ENCODE data around the gene SHPK.
A peak's percentile ranks its signal among the peaks of the same experiment; 100 is the strongest.

The SHPK gene

GRCh38 chr17:3635474-3636153 is 436 bp downstream of the SHPK start:
- peak overlapping the region; percentile 93 for H3K4me2 ChIP-seq (ENCODE audit: low read length)

GRCh38 chr17:3632287-3632686 is 3.8 kb downstream of the SHPK start:
- Histone ChIP-seq H3K36me3 (ENCODE audit: control insufficient read depth, insufficient read depth, low read length) (no peaks in the 10 kb centered on the region), H3K4me2 (ENCODE audit: low read length) (no peak overlapping the region), H3K27ac (no peak overlapping the region), H3K9ac (no peak overlapping the region), H3K4me1 (peaks cover 4% of the 10 kb centered on the region), H2AFZ (no peak overlapping the region), H3K79me2 (peaks cover 13% of the 10 kb centered on the region), H3K4me3 (ENCODE audit: low read depth, low read length) (no peak overlapping the region), H3K27me3 (ENCODE audit: control insufficient read depth, insufficient read depth, low read length) (no peaks in the 10 kb centered on the region), H3K9me3 (ENCODE audit: control insufficient read depth, low read length) (no peaks in the 10 kb centered on the region)
- TF ChIP-seq CTCF (IDR thresholded peaks at IDR 0.05) = no peak

More at GRCh38 chr17:3635474-3636153, 436 bp downstream of the SHPK start:
- Histone ChIP-seq H3K36me3 (ENCODE audit: control insufficient read depth, insufficient read depth, low read length) (no peaks in the 10 kb centered on the region), H3K79me2 (peaks cover 16% of the 10 kb centered on the region), H2AFZ (peak overlapping the region; percentile 83), H3K27me3 (ENCODE audit: control insufficient read depth, insufficient read depth, low read length) (no peaks in the 10 kb centered on the region), H3K27ac (peak overlapping the region; percentile 88), H3K4me3 (ENCODE audit: low read depth, low read length) (peak overlapping the region; percentile 90), H3K9ac (peak overlapping the region; percentile 50), H3K4me1 (peaks cover 5% of the 10 kb centered on the region), H3K9me3 (ENCODE audit: control insufficient read depth, low read length) (no peaks in the 10 kb centered on the region)
- no peak for TF ChIP-seq CTCF (IDR thresholded peaks at IDR 0.05)

- no peaks in the 10 kb centered on the region for H3K9me3 ChIP-seq (ENCODE audit: control insufficient read depth, low read length)
- no peaks in the 10 kb centered on the region for H3K36me3 ChIP-seq (ENCODE audit: control insufficient read depth, insufficient read depth, low read length)
- peaks cover 9% of the 10 kb centered on the region for H3K79me2 ChIP-seq
- H2AFZ ChIP-seq = no peak overlapping the region
- H3K4me2 ChIP-seq (ENCODE audit: low read length) = no peak overlapping the region
- no peak overlapping the region for H3K27ac ChIP-seq
- peaks cover 4% of the 10 kb centered on the region for H3K4me1 ChIP-seq
- no peak for TF ChIP-seq CTCF (IDR thresholded peaks at IDR 0.05)
- H3K4me3 ChIP-seq (ENCODE audit: low read depth, low read length) = no peak overlapping the region
- H3K27me3 ChIP-seq (ENCODE audit: control insufficient read depth, insufficient read depth, low read length) = no peaks in the 10 kb centered on the region
- H3K9ac ChIP-seq = no peak overlapping the region
These were observed 5.3 kb downstream of the SHPK start for GRCh38 chr17:3630781-3631180.

- no peak overlapping the region for H3K9ac ChIP-seq
- H3K4me1 ChIP-seq = peaks cover 4% of the 10 kb centered on the region
- no peak overlapping the region for H3K4me3 ChIP-seq (ENCODE audit: low read depth, low read length)
- no peaks in the 10 kb centered on the region for H3K36me3 ChIP-seq (ENCODE audit: control insufficient read depth, insufficient read depth, low read length)
- H3K79me2 ChIP-seq = no peaks in the 10 kb centered on the region
- H2AFZ ChIP-seq = no peak overlapping the region
- H3K27ac ChIP-seq = peak overlapping the region; percentile 27
- no peaks in the 10 kb centered on the region for H3K27me3 ChIP-seq (ENCODE audit: control insufficient read depth, insufficient read depth, low read length)
- H3K4me2 ChIP-seq (ENCODE audit: low read length) = no peak overlapping the region
- TF ChIP-seq CTCF (IDR thresholded peaks at IDR 0.05) = no peak
- H3K9me3 ChIP-seq (ENCODE audit: control insufficient read depth, low read length) = no peaks in the 10 kb centered on the region
These were observed 8.3 kb downstream of the SHPK start for GRCh38 chr17:3627769-3628167.

Data from parathyroid adenoma (tissue), 2 donors.